GM23338 (cell line): ENCODE measurements around the gene PKHD1. TPM values are rescaled to one million over a fixed set of nuclear protein-coding genes. Genes with fewer than 3 reads are reported as not detected.

Experiments
- ATAC-seq: fragments of 200-7000 bp; cut with Tn5 transposase; 3 replicates; pipeline ENCODE4 v1.9.1; 2020
- DNase-seq: peaks from one replicate; pipeline ENCODE4 v3.0.0-alpha.2; 2015; ENCODE audit warnings: low spot score
- H2AFZ ChIP-seq: fragments of 200-600 bp; sonication (generic); 2 replicates; pipeline ENCODE4 v1.8.0; 2016; ENCODE audit warnings: antibody characterized with exemption, mild to moderate bottlenecking, moderate library complexity
- H3F3A ChIP-seq: fragments of 200-600 bp; sonication (generic); replicated peaks from 2 replicates; pipeline ENCODE4 v1.8.0; 2017; ENCODE audit warnings: antibody characterized with exemption, mixed run types, low read depth
- H3K27ac ChIP-seq: fragments of 200-600 bp; sonication (generic); 2 replicates; pipeline ENCODE4 v1.6.1; 2016; ENCODE audit warnings: low read depth
- H3K27me3 ChIP-seq: fragments of 200-600 bp; sonication (generic); 2 replicates; pipeline ENCODE4 v1.8.0; 2016; ENCODE audit warnings: mild to moderate bottlenecking, mixed run types, moderate library complexity; ENCODE audit not compliant: insufficient read depth
- H3K36me3 ChIP-seq: fragments of 200-600 bp; sonication (generic); 2 replicates; pipeline ENCODE4 v1.8.0; 2016; ENCODE audit warnings: mild to moderate bottlenecking; ENCODE audit not compliant: insufficient read depth
- H3K4me1 ChIP-seq: fragments of 200-600 bp; sonication (generic); 2 replicates; pipeline ENCODE4 v1.8.0; 2016; ENCODE audit warnings: mild to moderate bottlenecking, moderate library complexity; ENCODE audit not compliant: insufficient read depth
- H3K4me2 ChIP-seq: fragments of 200-600 bp; sonication (generic); 2 replicates; pipeline ENCODE4 v1.7.1; 2017; ENCODE audit warnings: mixed run types
- H3K4me3 ChIP-seq: fragments of 200-600 bp; sonication (generic); 2 replicates; pipeline ENCODE4 v1.6.1; 2016; ENCODE audit warnings: mixed run types
- H3K79me2 ChIP-seq: fragments of 200-600 bp; sonication (generic); replicated peaks from 2 replicates; pipeline ENCODE4 v1.8.0; 2017; ENCODE audit warnings: mild to moderate bottlenecking; ENCODE audit not compliant: insufficient read depth
- H3K9me2 ChIP-seq: fragments of 200-600 bp; sonication (generic); 2 replicates; pipeline ENCODE4 v1.8.0; 2017; ENCODE audit not compliant: insufficient read depth
- H4K20me1 ChIP-seq: fragments of 200-600 bp; sonication (generic); replicated peaks from 2 replicates; pipeline ENCODE4 v1.8.0; 2017; ENCODE audit warnings: mild to moderate bottlenecking; ENCODE audit not compliant: insufficient read depth
- H3K27ac Mint-ChIP-seq: 2 replicates; pipeline ENCODE4 v1.8.0; 2020; ENCODE audit warnings: inconsistent platforms, mild to moderate bottlenecking, moderate library complexity, mixed read lengths
- H3K27me3 Mint-ChIP-seq: 3 replicates; pipeline ENCODE4 v1.8.0; 2022; ENCODE audit warnings: low read depth, mild to moderate bottlenecking, moderate library complexity, mixed read lengths, inconsistent platforms; ENCODE audit not compliant: insufficient read depth, poor library complexity
- H3K36me3 Mint-ChIP-seq: 3 replicates; pipeline ENCODE4 v1.8.0; 2021; ENCODE audit warnings: low read depth, mild to moderate bottlenecking, inconsistent platforms, moderate library complexity, mixed read lengths
- H3K4me1 Mint-ChIP-seq: 3 replicates; pipeline ENCODE4 v1.8.0; 2020; ENCODE audit warnings: mild to moderate bottlenecking, inconsistent platforms, mixed read lengths
- H3K4me3 Mint-ChIP-seq: 3 replicates; pipeline ENCODE4 v1.8.0; 2021; ENCODE audit warnings: moderate library complexity, mild to moderate bottlenecking, inconsistent platforms, mixed read lengths
- H3K9me3 Mint-ChIP-seq: 3 replicates; pipeline ENCODE4 v1.8.0; 2020; ENCODE audit warnings: moderate library complexity, mild to moderate bottlenecking, inconsistent platforms, mixed read lengths
- CREB1 ChIP-seq: fragments of 250-450 bp; sonication (Bioruptor Pico); IDR thresholded peaks from 2 replicates; pipeline ENCODE4 v1.5.0; 2020; ENCODE audit warnings: low read depth, mild to moderate bottlenecking, moderate library complexity
- EZH2 ChIP-seq: fragments of 200-600 bp; sonication (generic); IDR thresholded peaks from one replicate; pipeline ENCODE4 v1.8.0; 2017; ENCODE audit warnings: antibody characterized with exemption, mild to moderate bottlenecking, low read depth; ENCODE audit not compliant: unreplicated experiment
- EZH2phosphoT487 ChIP-seq: fragments of 200-600 bp; sonication (generic); IDR thresholded peaks from one replicate; pipeline ENCODE4 v1.8.1; 2018; ENCODE audit warnings: antibody characterized with exemption; ENCODE audit not compliant: unreplicated experiment
- JUNB ChIP-seq: IDR thresholded peaks from one replicate; pipeline ENCODE4 v1.6.1; 2016; ENCODE audit warnings: antibody characterized with exemption; ENCODE audit not compliant: unreplicated experiment
- NANOG ChIP-seq: IDR thresholded peaks from 2 replicates; pipeline ENCODE4 v1.6.1; 2016; ENCODE audit warnings: antibody characterized with exemption, borderline replicate concordance
- POLR2AphosphoS5 ChIP-seq: IDR thresholded peaks from 2 replicates; pipeline ENCODE4 v1.6.1; 2016; ENCODE audit warnings: antibody characterized with exemption, low read depth
- STAT1 ChIP-seq: IDR thresholded peaks from one replicate; pipeline ENCODE4 v1.6.1; 2016; ENCODE audit warnings: antibody characterized with exemption; ENCODE audit not compliant: unreplicated experiment
- ZNF114 ChIP-seq: fragments of 250-450 bp; sonication (Bioruptor Pico); IDR thresholded peaks from 2 replicates; pipeline ENCODE4 v1.5.0; 2020; ENCODE audit warnings: mild to moderate bottlenecking, moderate library complexity
- ZNF331 ChIP-seq: fragments of 250-450 bp; sonication (Bioruptor Pico); IDR thresholded peaks from 2 replicates; pipeline ENCODE4 v1.5.0; 2020; ENCODE audit warnings: low read depth, mild to moderate bottlenecking, moderate library complexity
- polyA plus RNA-seq: library from polyadenylated mRNA; unstranded; fragments of >200 nt; fragmentation: Nextera tagmentation; extraction: Ambion mirVana; gene quantifications from 2 replicates; pipeline ENCODE4 v1.2.1, GENCODE V29; 2016
- total RNA-seq: library from RNA; depleted of rRNA; stranded (reverse); fragments of >200 nt; shearing (Covaris generic); gene quantifications from 2 replicates; pipeline ENCODE4 v1.2.3, GENCODE V29; 2014
- TF ChIP-seq, protein P1 (sequence below), 2 experiments: fragments of 200-600 bp in 1 of 2; sonication (generic) in 1 of 2; conservative IDR thresholded peaks; 2 replicates each; pipeline versions ENCODE4 v1.5.1 to v1.6.1; 2016 to 2017; ENCODE audit warnings: antibody characterized with exemption in 2 of 2, low read depth in 2 of 2, mild to moderate bottlenecking in 2 of 2, moderate library complexity in 1 of 2
- TF ChIP-seq, protein P2 (sequence below): fragments of 250-450 bp; sonication (Bioruptor Pico); IDR thresholded peaks from 2 replicates; pipeline ENCODE4 v1.5.0; 2020; ENCODE audit warnings: mild to moderate bottlenecking, moderate library complexity
- TF ChIP-seq, protein P3 (sequence below): IDR thresholded peaks from 2 replicates; pipeline ENCODE4 v1.6.1; 2016; ENCODE audit warnings: antibody characterized with exemption

The PKHD1 gene
- total and polyA plus RNA-seq, 2 experiments from 2014 or later = 0.03 to 0.07 TPM

DNA sequence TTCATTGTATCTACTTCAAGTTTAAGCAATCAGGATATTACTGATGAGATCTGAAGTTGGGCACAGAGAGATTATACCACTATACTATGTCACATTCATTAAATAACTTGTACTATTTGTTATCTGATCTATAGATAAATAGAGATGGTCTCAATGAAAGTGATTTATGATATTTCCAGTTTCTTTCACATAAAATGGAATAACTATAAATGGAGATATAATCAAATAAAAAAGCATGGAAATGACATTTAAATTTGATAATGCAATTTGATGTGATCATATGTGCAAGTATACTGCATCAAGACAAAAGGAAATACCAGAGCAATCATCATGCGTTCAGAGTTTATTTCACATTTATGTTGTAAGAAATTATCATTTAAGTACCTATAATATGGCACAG is 368.9 kb downstream of the PKHD1 start:
- no peak for TF ChIP-seq ZNF331 (CRISPR knock-in tag)
- TF ChIP-seq, protein P1, sequence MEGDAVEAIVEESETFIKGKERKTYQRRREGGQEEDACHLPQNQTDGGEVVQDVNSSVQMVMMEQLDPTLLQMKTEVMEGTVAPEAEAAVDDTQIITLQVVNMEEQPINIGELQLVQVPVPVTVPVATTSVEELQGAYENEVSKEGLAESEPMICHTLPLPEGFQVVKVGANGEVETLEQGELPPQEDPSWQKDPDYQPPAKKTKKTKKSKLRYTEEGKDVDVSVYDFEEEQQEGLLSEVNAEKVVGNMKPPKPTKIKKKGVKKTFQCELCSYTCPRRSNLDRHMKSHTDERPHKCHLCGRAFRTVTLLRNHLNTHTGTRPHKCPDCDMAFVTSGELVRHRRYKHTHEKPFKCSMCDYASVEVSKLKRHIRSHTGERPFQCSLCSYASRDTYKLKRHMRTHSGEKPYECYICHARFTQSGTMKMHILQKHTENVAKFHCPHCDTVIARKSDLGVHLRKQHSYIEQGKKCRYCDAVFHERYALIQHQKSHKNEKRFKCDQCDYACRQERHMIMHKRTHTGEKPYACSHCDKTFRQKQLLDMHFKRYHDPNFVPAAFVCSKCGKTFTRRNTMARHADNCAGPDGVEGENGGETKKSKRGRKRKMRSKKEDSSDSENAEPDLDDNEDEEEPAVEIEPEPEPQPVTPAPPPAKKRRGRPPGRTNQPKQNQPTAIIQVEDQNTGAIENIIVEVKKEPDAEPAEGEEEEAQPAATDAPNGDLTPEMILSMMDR (conservative IDR thresholded peaks at IDR 0.05; ENCODE audit: low read depth in 2 of 2) = no peak
- TF ChIP-seq STAT1 = no peak
- TF ChIP-seq, protein P2, sequence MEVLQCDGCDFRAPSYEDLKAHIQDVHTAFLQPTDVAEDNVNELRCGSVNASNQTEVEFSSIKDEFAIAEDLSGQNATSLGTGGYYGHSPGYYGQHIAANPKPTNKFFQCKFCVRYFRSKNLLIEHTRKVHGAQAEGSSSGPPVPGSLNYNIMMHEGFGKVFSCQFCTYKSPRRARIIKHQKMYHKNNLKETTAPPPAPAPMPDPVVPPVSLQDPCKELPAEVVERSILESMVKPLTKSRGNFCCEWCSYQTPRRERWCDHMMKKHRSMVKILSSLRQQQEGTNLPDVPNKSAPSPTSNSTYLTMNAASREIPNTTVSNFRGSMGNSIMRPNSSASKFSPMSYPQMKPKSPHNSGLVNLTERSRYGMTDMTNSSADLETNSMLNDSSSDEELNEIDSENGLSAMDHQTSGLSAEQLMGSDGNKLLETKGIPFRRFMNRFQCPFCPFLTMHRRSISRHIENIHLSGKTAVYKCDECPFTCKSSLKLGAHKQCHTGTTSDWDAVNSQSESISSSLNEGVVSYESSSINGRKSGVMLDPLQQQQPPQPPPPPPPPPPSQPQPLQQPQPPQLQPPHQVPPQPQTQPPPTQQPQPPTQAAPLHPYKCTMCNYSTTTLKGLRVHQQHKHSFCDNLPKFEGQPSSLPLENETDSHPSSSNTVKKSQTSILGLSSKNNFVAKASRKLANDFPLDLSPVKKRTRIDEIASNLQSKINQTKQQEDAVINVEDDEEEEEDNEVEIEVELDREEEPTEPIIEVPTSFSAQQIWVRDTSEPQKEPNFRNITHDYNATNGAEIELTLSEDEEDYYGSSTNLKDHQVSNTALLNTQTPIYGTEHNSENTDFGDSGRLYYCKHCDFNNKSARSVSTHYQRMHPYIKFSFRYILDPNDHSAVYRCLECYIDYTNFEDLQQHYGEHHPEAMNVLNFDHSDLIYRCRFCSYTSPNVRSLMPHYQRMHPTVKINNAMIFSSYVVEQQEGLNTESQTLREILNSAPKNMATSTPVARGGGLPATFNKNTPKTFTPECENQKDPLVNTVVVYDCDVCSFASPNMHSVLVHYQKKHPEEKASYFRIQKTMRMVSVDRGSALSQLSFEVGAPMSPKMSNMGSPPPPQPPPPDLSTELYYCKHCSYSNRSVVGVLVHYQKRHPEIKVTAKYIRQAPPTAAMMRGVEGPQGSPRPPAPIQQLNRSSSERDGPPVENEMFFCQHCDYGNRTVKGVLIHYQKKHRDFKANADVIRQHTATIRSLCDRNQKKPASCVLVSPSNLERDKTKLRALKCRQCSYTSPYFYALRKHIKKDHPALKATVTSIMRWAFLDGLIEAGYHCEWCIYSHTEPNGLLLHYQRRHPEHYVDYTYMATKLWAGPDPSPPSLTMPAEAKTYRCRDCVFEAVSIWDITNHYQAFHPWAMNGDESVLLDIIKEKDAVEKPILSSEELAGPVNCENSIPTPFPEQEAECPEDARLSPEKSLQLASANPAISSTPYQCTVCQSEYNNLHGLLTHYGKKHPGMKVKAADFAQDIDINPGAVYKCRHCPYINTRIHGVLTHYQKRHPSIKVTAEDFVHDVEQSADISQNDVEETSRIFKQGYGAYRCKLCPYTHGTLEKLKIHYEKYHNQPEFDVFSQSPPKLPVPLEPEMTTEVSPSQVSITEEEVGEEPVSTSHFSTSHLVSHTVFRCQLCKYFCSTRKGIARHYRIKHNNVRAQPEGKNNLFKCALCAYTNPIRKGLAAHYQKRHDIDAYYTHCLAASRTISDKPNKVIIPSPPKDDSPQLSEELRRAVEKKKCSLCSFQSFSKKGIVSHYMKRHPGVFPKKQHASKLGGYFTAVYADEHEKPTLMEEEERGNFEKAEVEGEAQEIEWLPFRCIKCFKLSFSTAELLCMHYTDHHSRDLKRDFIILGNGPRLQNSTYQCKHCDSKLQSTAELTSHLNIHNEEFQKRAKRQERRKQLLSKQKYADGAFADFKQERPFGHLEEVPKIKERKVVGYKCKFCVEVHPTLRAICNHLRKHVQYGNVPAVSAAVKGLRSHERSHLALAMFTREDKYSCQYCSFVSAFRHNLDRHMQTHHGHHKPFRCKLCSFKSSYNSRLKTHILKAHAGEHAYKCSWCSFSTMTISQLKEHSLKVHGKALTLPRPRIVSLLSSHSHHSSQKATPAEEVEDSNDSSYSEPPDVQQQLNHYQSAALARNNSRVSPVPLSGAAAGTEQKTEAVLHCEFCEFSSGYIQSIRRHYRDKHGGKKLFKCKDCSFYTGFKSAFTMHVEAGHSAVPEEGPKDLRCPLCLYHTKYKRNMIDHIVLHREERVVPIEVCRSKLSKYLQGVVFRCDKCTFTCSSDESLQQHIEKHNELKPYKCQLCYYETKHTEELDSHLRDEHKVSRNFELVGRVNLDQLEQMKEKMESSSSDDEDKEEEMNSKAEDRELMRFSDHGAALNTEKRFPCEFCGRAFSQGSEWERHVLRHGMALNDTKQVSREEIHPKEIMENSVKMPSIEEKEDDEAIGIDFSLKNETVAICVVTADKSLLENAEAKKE (CRISPR knock-in tag) = no peak
- TF ChIP-seq, protein P3, sequence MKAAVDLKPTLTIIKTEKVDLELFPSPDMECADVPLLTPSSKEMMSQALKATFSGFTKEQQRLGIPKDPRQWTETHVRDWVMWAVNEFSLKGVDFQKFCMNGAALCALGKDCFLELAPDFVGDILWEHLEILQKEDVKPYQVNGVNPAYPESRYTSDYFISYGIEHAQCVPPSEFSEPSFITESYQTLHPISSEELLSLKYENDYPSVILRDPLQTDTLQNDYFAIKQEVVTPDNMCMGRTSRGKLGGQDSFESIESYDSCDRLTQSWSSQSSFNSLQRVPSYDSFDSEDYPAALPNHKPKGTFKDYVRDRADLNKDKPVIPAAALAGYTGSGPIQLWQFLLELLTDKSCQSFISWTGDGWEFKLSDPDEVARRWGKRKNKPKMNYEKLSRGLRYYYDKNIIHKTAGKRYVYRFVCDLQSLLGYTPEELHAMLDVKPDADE = no peak
- TF ChIP-seq NANOG = no peak
- TF ChIP-seq ZNF114 (CRISPR knock-in tag) = no peak
- no peak for TF ChIP-seq CREB1
- TF ChIP-seq EZH2phosphoT487 = no peak
- no peak for TF ChIP-seq JUNB
- TF ChIP-seq POLR2AphosphoS5 = no peak
- no peak for TF ChIP-seq EZH2
- H3K4me2 ChIP-seq = no peak overlapping the region
- Mint-ChIP-seq H3K4me1 (no peaks in the 10 kb centered on the region), H3K36me3 (no peaks in the 10 kb centered on the region), H3K27ac (no peak overlapping the region), H3K4me3 (no peak overlapping the region), H3K27me3 (no peaks in the 10 kb centered on the region), H3K9me3 (no peaks in the 10 kb centered on the region)
- H3K27me3 ChIP-seq = no peaks in the 10 kb centered on the region
- no peak for DNase-seq
- H3K4me1 ChIP-seq = no peaks in the 10 kb centered on the region
- ATAC-seq = no peak
- H3K27ac ChIP-seq = no peak overlapping the region
- H3K79me2 ChIP-seq = no peaks in the 10 kb centered on the region
- no peaks in the 10 kb centered on the region for H3K36me3 ChIP-seq
- no peaks in the 10 kb centered on the region for H3F3A ChIP-seq
- peaks cover 5% of the 10 kb centered on the region; the same call in 1 of the 2 replicates for H3K9me2 ChIP-seq
- H2AFZ ChIP-seq = no peak overlapping the region
- H4K20me1 ChIP-seq = no peaks in the 10 kb centered on the region
- no peak overlapping the region for H3K4me3 ChIP-seq
